ENCODE measurements around the gene NCKAP5. TPM values are rescaled to one million over a fixed set of nuclear protein-coding genes. Genes with fewer than 3 reads are reported as not detected.

NCKAP5 gene
- total RNA-seq, 1 donor from 2014 or later: 0.26 TPM

GRCh38 chr2:133082034-133082433, 486.2 kb downstream of the NCKAP5 start:
- DNase-seq (ENCODE audit: low read depth) (no peak), FAIRE-seq (no peak)
- no peaks in the 10 kb centered on the region for H3K27me3 ChIP-seq (ENCODE audit: control insufficient read depth, insufficient read depth, low read length)

GRCh38 chr2:133080822-133081221, 487.4 kb downstream of the NCKAP5 start:
- no peak for FAIRE-seq
- no peaks in the 10 kb centered on the region for H3K27me3 ChIP-seq (ENCODE audit: control insufficient read depth, insufficient read depth, low read length)

More at GRCh38 chr2:133082034-133082433, 486.2 kb downstream of the NCKAP5 start:
- Histone ChIP-seq H3K36me3 (ENCODE audit: control insufficient read depth, insufficient read depth, low read length) (no peaks in the 10 kb centered on the region), H3K4me3 (ENCODE audit: low read depth, low read length) (no peak overlapping the region)
- no peak for TF ChIP-seq CTCF (IDR thresholded peaks at IDR 0.05; ENCODE audit: insufficient read depth, low read length, severe bottlenecking)

GRCh38 chr2:133078667-133079411, 489.4 kb downstream of the NCKAP5 start:
- Histone ChIP-seq H3K4me3 (ENCODE audit: low read depth, low read length) (no peak overlapping the region), H3K27me3 (ENCODE audit: control insufficient read depth, insufficient read depth, low read length) (no peaks in the 10 kb centered on the region), H3K36me3 (ENCODE audit: control insufficient read depth, insufficient read depth, low read length) (no peaks in the 10 kb centered on the region)
- no peak for TF ChIP-seq CTCF (IDR thresholded peaks at IDR 0.05; ENCODE audit: insufficient read depth, low read length, severe bottlenecking)
- DNase-seq (ENCODE audit: low read depth) (peak; percentile 12), FAIRE-seq (no peak)

More at GRCh38 chr2:133080822-133081221, 487.4 kb downstream of the NCKAP5 start:
- DNase-seq (ENCODE audit: low read depth): no peak
- Histone ChIP-seq H3K4me3 (ENCODE audit: low read depth, low read length) (no peak overlapping the region), H3K36me3 (ENCODE audit: control insufficient read depth, insufficient read depth, low read length) (no peaks in the 10 kb centered on the region)
- no peak for TF ChIP-seq CTCF (IDR thresholded peaks at IDR 0.05; ENCODE audit: insufficient read depth, low read length, severe bottlenecking)

GRCh38 chr2:133077269-133077822, 490.9 kb downstream of the NCKAP5 start:
- no peak for TF ChIP-seq CTCF (IDR thresholded peaks at IDR 0.05; ENCODE audit: insufficient read depth, low read length, severe bottlenecking)
- FAIRE-seq (no peak), DNase-seq (ENCODE audit: low read depth) (no peak)
- no peaks in the 10 kb centered on the region for H3K27me3 ChIP-seq (ENCODE audit: control insufficient read depth, insufficient read depth, low read length)
- H3K4me3 ChIP-seq (ENCODE audit: low read depth, low read length): no peak overlapping the region
- no peaks in the 10 kb centered on the region for H3K36me3 ChIP-seq (ENCODE audit: control insufficient read depth, insufficient read depth, low read length)

- Histone ChIP-seq H3K27me3 (ENCODE audit: control insufficient read depth, insufficient read depth, low read length) (no peaks in the 10 kb centered on the region), H3K36me3 (ENCODE audit: control insufficient read depth, insufficient read depth, low read length) (no peaks in the 10 kb centered on the region), H3K4me3 (ENCODE audit: low read depth, low read length) (no peak overlapping the region)
- TF ChIP-seq CTCF (IDR thresholded peaks at IDR 0.05; ENCODE audit: insufficient read depth, low read length, severe bottlenecking): no peak
- no peak for FAIRE-seq
- DNase-seq (ENCODE audit: low read depth): peak; percentile 47
Observed at GRCh38 chr2:133072837-133073694, 495.2 kb downstream of the NCKAP5 start.

Measured in bronchial epithelial cell (primary cell).